DOHH2 (cell line): ENCODE measurements around the gene TNFRSF19.

Experiments
- EZH2phosphoT487 ChIP-seq: fragments of 200-600 bp; sonication (generic); IDR thresholded peaks from 2 replicates; pipeline ENCODE4 v1.6.1; 2017; ENCODE audit warnings: borderline replicate concordance, mild to moderate bottlenecking, antibody characterized with exemption, low read length, moderate library complexity, mixed read lengths
- TF ChIP-seq, protein P1 (sequence below): fragments of 200-600 bp; sonication (generic); IDR thresholded peaks from one replicate; pipeline ENCODE4 v1.5.1; 2014; ENCODE audit warnings: antibody characterized with exemption, mild to moderate bottlenecking, low read depth, low read length; ENCODE audit not compliant: poor library complexity, severe bottlenecking

GRCh38 chr13:23598369-23598768, 28.2 kb downstream of the TNFRSF19 start:
- TF ChIP-seq, protein P1, sequence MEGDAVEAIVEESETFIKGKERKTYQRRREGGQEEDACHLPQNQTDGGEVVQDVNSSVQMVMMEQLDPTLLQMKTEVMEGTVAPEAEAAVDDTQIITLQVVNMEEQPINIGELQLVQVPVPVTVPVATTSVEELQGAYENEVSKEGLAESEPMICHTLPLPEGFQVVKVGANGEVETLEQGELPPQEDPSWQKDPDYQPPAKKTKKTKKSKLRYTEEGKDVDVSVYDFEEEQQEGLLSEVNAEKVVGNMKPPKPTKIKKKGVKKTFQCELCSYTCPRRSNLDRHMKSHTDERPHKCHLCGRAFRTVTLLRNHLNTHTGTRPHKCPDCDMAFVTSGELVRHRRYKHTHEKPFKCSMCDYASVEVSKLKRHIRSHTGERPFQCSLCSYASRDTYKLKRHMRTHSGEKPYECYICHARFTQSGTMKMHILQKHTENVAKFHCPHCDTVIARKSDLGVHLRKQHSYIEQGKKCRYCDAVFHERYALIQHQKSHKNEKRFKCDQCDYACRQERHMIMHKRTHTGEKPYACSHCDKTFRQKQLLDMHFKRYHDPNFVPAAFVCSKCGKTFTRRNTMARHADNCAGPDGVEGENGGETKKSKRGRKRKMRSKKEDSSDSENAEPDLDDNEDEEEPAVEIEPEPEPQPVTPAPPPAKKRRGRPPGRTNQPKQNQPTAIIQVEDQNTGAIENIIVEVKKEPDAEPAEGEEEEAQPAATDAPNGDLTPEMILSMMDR, result no peak
- TF ChIP-seq EZH2phosphoT487, result no peak
